ENCODE results near the gene RIMBP2.

DNA sequence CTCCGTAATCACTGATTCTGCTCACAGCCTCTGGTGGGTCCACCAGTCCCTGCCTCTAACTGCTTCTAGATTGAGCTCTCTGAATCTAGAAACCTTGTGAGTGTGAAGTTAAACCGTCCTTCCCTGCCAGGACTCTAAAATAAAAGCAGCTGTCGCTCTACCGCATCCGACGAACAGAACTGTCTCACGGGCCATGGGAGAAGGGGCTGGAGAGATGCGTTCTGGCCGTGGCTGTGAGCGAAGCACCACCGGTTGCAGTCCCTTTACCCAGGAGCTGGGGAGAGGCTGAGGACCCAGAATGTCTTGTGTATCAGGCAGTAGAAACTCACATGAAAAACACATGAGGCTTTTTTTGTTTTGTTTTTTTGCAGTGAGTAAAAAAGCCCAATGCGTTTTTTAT lies 218.8 kb downstream of the RIMBP2 start:
- TF ChIP-seq EZH2 (IDR thresholded peaks at IDR 0.05; ENCODE audit: borderline replicate concordance, low read length), result no peak
- TF ChIP-seq, protein P1, sequence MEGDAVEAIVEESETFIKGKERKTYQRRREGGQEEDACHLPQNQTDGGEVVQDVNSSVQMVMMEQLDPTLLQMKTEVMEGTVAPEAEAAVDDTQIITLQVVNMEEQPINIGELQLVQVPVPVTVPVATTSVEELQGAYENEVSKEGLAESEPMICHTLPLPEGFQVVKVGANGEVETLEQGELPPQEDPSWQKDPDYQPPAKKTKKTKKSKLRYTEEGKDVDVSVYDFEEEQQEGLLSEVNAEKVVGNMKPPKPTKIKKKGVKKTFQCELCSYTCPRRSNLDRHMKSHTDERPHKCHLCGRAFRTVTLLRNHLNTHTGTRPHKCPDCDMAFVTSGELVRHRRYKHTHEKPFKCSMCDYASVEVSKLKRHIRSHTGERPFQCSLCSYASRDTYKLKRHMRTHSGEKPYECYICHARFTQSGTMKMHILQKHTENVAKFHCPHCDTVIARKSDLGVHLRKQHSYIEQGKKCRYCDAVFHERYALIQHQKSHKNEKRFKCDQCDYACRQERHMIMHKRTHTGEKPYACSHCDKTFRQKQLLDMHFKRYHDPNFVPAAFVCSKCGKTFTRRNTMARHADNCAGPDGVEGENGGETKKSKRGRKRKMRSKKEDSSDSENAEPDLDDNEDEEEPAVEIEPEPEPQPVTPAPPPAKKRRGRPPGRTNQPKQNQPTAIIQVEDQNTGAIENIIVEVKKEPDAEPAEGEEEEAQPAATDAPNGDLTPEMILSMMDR (conservative IDR thresholded peaks at IDR 0.05 in 1 of 2, IDR thresholded peaks at IDR 0.05 in 1 of 2; ENCODE audit: extremely low read depth in 1 of 2, insufficient read depth in 1 of 2, low read depth in 1 of 2, low read length in 2 of 2), result no peak
